K562 (cell line): ENCODE results near the gene FGL2.

Source experiments
- CBX2 ChIP-seq: fragments of 200-600 bp; sonication (generic); IDR thresholded peaks from one replicate; pipeline ENCODE4 v1.6.1; 2012; ENCODE audit warnings: mild to moderate bottlenecking, low read length, inconsistent platforms; ENCODE audit not compliant: insufficient read depth, poor library complexity, severe bottlenecking
- RBFOX2 ChIP-seq: fragments of 200-400 bp; formaldehyde crosslinking; IDR thresholded peaks from 2 replicates; pipeline ENCODE4 v1.6.1; 2017; ENCODE audit warnings: low read depth, mild to moderate bottlenecking, low read length, moderate library complexity
- RFX5 ChIP-seq: IDR thresholded peaks from 2 replicates; pipeline ENCODE4 v1.6.1; 2011; ENCODE audit warnings: low read depth, mild to moderate bottlenecking, improper control_type of control experiment, low read length

DNA sequence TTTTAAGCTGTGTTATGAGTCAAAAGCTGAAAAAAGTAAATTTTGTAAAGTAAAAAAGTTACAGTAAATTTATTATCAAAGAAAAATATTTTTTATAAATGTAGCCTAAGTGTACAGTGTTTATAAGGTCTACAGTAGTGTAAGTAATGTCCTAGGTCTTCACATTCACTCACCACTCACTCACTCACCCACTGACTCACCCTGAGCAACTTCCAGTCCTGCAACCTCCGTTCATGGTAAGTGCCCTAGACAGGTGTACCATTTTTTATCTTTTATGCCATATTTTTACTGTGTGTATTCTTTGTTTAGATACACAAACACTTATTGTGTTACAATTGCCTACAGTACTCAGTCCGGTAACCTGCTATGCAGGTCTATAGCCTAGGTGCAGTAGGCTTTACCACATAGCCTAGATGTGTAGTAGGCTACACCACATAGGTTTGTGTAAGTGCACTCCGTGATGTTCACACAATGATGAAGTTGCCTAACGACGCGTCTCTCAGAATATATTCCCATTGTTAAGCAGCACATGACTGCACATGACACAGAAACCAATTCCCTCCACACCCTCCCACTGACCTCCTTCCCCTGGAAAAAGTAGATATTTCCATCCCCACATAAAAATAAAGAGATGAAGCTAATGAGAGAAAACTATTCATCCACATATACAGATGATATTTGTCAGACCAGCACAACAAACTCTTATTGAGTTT lies 44.8 kb upstream of the FGL2 start:
- TF ChIP-seq RBFOX2: no peak
- no peak for TF ChIP-seq RFX5
- TF ChIP-seq CBX2: no peak
